CD4-positive, alpha-beta T cell treated with Interleukin-12 subunit alpha and Interleukin-12 subunit beta, for 1 hour (primary cell): ENCODE data around the gene NELL1.
"Not testable (repeated sequence)": the region's sequence is repeated elsewhere in the genome, so short reads cannot be mapped to it uniquely, and the experiment has no call there.

ENCODE experiments used
- DNase-seq: peaks from one replicate; pipeline ENCODE4 v3.0.0-alpha.2; 2020

The NELL1 gene

GRCh38 chr11:21258414-21258813, 589.0 kb downstream of the NELL1 start:
- no peak for DNase-seq

GRCh38 chr11:21260101-21260500, 590.7 kb downstream of the NELL1 start:
- DNase-seq: no peak

- DNase-seq: no peak
Measured at GRCh38 chr11:21262992-21263391, 593.6 kb downstream of the NELL1 start.

- no peak for DNase-seq
Measured at GRCh38 chr11:21264125-21264524, 594.7 kb downstream of the NELL1 start.

GRCh38 chr11:21268036-21268435, 598.6 kb downstream of the NELL1 start:
- no peak for DNase-seq

GRCh38 chr11:21272139-21272538, 602.8 kb downstream of the NELL1 start:
- not testable (repeated sequence) for DNase-seq

GRCh38 chr11:21278840-21279239, 609.5 kb downstream of the NELL1 start:
- no peak for DNase-seq

- DNase-seq: no peak
Measured at GRCh38 chr11:21285104-21285503, 615.7 kb downstream of the NELL1 start.

GRCh38 chr11:21289686-21290085, 620.3 kb downstream of the NELL1 start:
- no peak for DNase-seq

GRCh38 chr11:21295508-21295907, 626.1 kb downstream of the NELL1 start:
- DNase-seq: no peak

GRCh38 chr11:21301981-21302380, 632.6 kb downstream of the NELL1 start:
- DNase-seq: no peak

GRCh38 chr11:21306739-21307358, 637.5 kb downstream of the NELL1 start:
- DNase-seq: no peak

- no peak for DNase-seq
Measured at GRCh38 chr11:21307874-21308273, 638.5 kb downstream of the NELL1 start.

- no peak for DNase-seq
Measured at GRCh38 chr11:21316591-21316990, 647.2 kb downstream of the NELL1 start.

GRCh38 chr11:21321072-21321471, 651.7 kb downstream of the NELL1 start:
- no peak for DNase-seq

- DNase-seq: no peak
Measured at GRCh38 chr11:21321530-21321929, 652.1 kb downstream of the NELL1 start.

GRCh38 chr11:21323617-21324016, 654.2 kb downstream of the NELL1 start:
- no peak for DNase-seq

GRCh38 chr11:21343204-21343603, 673.8 kb downstream of the NELL1 start:
- DNase-seq: no peak

GRCh38 chr11:21346361-21346760, 677.0 kb downstream of the NELL1 start:
- DNase-seq: no peak

GRCh38 chr11:21350613-21351012, 681.2 kb downstream of the NELL1 start:
- no peak for DNase-seq

- no peak for DNase-seq
Measured at GRCh38 chr11:21353425-21353824, 684.0 kb downstream of the NELL1 start.

GRCh38 chr11:21364866-21365624, 695.7 kb downstream of the NELL1 start:
- DNase-seq: no peak

- DNase-seq: no peak
Measured at GRCh38 chr11:21369947-21370346, 700.6 kb downstream of the NELL1 start.

GRCh38 chr11:21371044-21371443, 701.7 kb downstream of the NELL1 start:
- no peak for DNase-seq

- DNase-seq: no peak
Measured at GRCh38 chr11:21372672-21373071, 703.3 kb downstream of the NELL1 start.
